HepG2 (cell line): ENCODE data around the gene THADA. TPM values are rescaled to one million over a fixed set of nuclear protein-coding genes. Genes with fewer than 3 reads are reported as not detected.

Source experiments
- ATAC-seq: fragments of 200-7000 bp; cut with Tn5 transposase; 3 replicates; pipeline ENCODE4 v1.9.1; 2020; ENCODE audit warnings: mild to moderate bottlenecking, moderate library complexity
- BruUV-seq: library from RNA; stranded (reverse); fragments of 400-500 nt; replicated peaks from 2 replicates; lab custom pipeline; 2021; lab: Mats Ljungman, UMichigan
- CTCF ChIA-PET: fragments of 300-600 bp; formaldehyde crosslinking; extraction: SDS; loops from one replicate; lab custom pipeline; 2021; ENCODE audit warnings: low total read pairs, inconsistent platforms, low intra/inter-chr PET ratio; lab: Yijun Ruan, JAX
- POLR2A ChIA-PET: fragments of 350-600 bp; sonication (Branson Sonifier 250); formaldehyde crosslinking; loops from one replicate; lab custom pipeline; 2020; ENCODE audit warnings: antibody characterized with exemption, inconsistent platforms; lab: Yijun Ruan, JAX
- DNase-seq: peaks from one replicate; pipeline ENCODE4 v3.0.0-alpha.2; 2015; ENCODE audit warnings: low spot score
- FAIRE-seq: peaks from 3 replicates; lab custom pipeline; 2011; peaks lifted over from hg19 to GRCh38; lab: Jason Lieb, UNC
- H2AFZ ChIP-seq: one replicate; pipeline ENCODE4 v1.6.1; 2011; ENCODE audit warnings: low read length, inconsistent platforms
- H3K27ac ChIP-seq: fragments of 300-600 bp; 3 replicates; pipeline ENCODE4 v1.8.0; 2011; ENCODE audit warnings: mixed run types, mild to moderate bottlenecking, mixed read lengths, low read length, inconsistent platforms; ENCODE audit not compliant: insufficient read depth; ENCODE audit errors: extremely low read length
- H3K27me3 ChIP-seq, 2 experiments: fragments of 200-600 bp in 1 of 2; 2 replicates in 1 of 2; 3 replicates in 1 of 2; pipeline versions ENCODE4 v1.6.0 to v1.8.0; 2011; ENCODE audit warnings: low read length in 2 of 2, mild to moderate bottlenecking in 2 of 2, moderate library complexity in 2 of 2, inconsistent platforms in 1 of 2; ENCODE audit not compliant: insufficient read depth in 2 of 2, control insufficient read depth in 1 of 2
- H3K36me3 ChIP-seq, 2 experiments: fragments of 200-600 bp in 1 of 2; replicated peaks in 1 of 2; 2 replicates in 1 of 2; 3 replicates in 1 of 2; pipeline versions ENCODE4 v1.5.1 to v1.8.0; 2011; ENCODE audit warnings: low read length in 2 of 2, inconsistent platforms in 1 of 2; ENCODE audit not compliant: insufficient read depth in 2 of 2, control insufficient read depth in 1 of 2
- H3K4me1 ChIP-seq: 2 replicates; pipeline ENCODE4 v1.5.1; 2012; ENCODE audit warnings: low read length, inconsistent platforms; ENCODE audit not compliant: insufficient read depth
- H3K4me2 ChIP-seq: 2 replicates; pipeline ENCODE4 v1.6.0; 2011; ENCODE audit warnings: low read depth, low read length, inconsistent platforms
- H3K4me3 ChIP-seq, 3 experiments: fragments of 200-600 bp in 1 of 3; sonication (generic), shearing (Covaris generic) in 1 of 3; replicated peaks in 1 of 3; 2 replicates each; pipeline ENCODE4 v1.5.1; 2011 to 2016; ENCODE audit warnings: low read length in 3 of 3, inconsistent platforms in 2 of 3, low read depth in 2 of 3, mild to moderate bottlenecking in 2 of 3, control low read depth in 1 of 3, mixed read lengths in 1 of 3; ENCODE audit not compliant: insufficient read depth in 1 of 3
- H3K79me2 ChIP-seq: one replicate; pipeline ENCODE4 v1.6.1; 2011; ENCODE audit warnings: low read length, inconsistent platforms; ENCODE audit not compliant: insufficient read depth
- H3K9ac ChIP-seq: 2 replicates; pipeline ENCODE4 v1.6.0; 2011; ENCODE audit warnings: mild to moderate bottlenecking, low read depth, low read length, inconsistent platforms; ENCODE audit not compliant: insufficient read depth
- H3K9me3 ChIP-seq: 2 replicates; pipeline ENCODE4 v1.5.1; 2012; ENCODE audit warnings: mild to moderate bottlenecking, low read length
- H4K20me1 ChIP-seq: 2 replicates; pipeline ENCODE4 v1.6.0; 2011; ENCODE audit warnings: inconsistent platforms, mild to moderate bottlenecking, low read length, moderate library complexity; ENCODE audit not compliant: insufficient read depth
- ZNF407 ChIP-seq: sonication (generic); formaldehyde crosslinking; IDR thresholded peaks from one replicate; pipeline ENCODE4 v1.5.1; 2020; ENCODE audit warnings: mild to moderate bottlenecking, missing genetic modification reagents; ENCODE audit errors: not compliant biosample characterization
- ZNF563 ChIP-seq: sonication (generic); formaldehyde crosslinking; IDR thresholded peaks from 2 replicates; pipeline ENCODE4 v1.8.0; 2022; ENCODE audit warnings: mild to moderate bottlenecking, moderate library complexity, missing genetic modification reagents
- ZNF687 ChIP-seq: sonication (generic); formaldehyde crosslinking; IDR thresholded peaks from 2 replicates; pipeline ENCODE4 v1.5.1; 2020; ENCODE audit warnings: mild to moderate bottlenecking, missing genetic modification reagents, moderate library complexity
- ZNF883 ChIP-seq: sonication (generic); formaldehyde crosslinking; IDR thresholded peaks from 2 replicates; pipeline ENCODE4 v1.5.1; 2020; ENCODE audit warnings: mild to moderate bottlenecking, missing genetic modification reagents; ENCODE audit errors: not compliant biosample characterization
- whole genome bisulfite sequencing: methylation state at CpG from one replicate; pipeline ENCODE4 v1.1.6; 2017; ENCODE audit warnings: low lambda C conversion rate; 5-methylcytosine and 5-hydroxymethylcytosine counted together
- in situ Hi-C: cut with HindIII; loops from 2 replicates; pipeline ENCODE4 v1.10.0; 2017; ENCODE audit warnings: low pct_unique_long_range_greater_than_20kb; ENCODE audit not compliant: extremely low pct_ligation_motif_present
- intact Hi-C: fragments of 100-400 bp; cut with micrococcal nuclease; formaldehyde crosslinking; loops from one replicate; pipeline ENCODE4 v1.10.0; 2022; ENCODE audit not compliant: unreplicated experiment
- polyA plus RNA-seq, 8 experiments: library from polyadenylated mRNA; depleted of rRNA in 3 of 8; stranded (reverse) in 7 of 8; unstranded in 1 of 8; fragments of >200 nt; fragmentation: Illumina TruSeq in 4 of 8; extraction: Trizol in 4 of 8; gene quantifications; 2 replicates each; pipeline versions ENCODE4 v1.2.1 to v1.2.3, GENCODE V29; 2011 to 2016; ENCODE audit warnings: low read depth in 4 of 8, missing spikeins in 1 of 8, mixed read lengths in 1 of 8; ENCODE audit not compliant: insufficient read depth in 1 of 8
- total RNA-seq, 5 experiments: library from RNA; depleted of rRNA; stranded (reverse); fragments of >200 nt; fragmentation: Illumina TruSeq; extraction: Trizol; gene quantifications; 2 replicates each; pipeline ENCODE4 v1.2.3, GENCODE V29; 2016; ENCODE audit warnings: low read depth in 1 of 5
- TF ChIP-seq, protein P1 (sequence below): sonication (generic); formaldehyde crosslinking; IDR thresholded peaks from 2 replicates; pipeline ENCODE4 v1.4.0; 2020; ENCODE audit warnings: missing genetic modification reagents

The THADA gene
- total and polyA plus RNA-seq, 2 of the 13 experiments (the other 11 are each of a cell fraction or from before 2014, with no cell fraction given) = 12.7 to 21.7 TPM

DNA sequence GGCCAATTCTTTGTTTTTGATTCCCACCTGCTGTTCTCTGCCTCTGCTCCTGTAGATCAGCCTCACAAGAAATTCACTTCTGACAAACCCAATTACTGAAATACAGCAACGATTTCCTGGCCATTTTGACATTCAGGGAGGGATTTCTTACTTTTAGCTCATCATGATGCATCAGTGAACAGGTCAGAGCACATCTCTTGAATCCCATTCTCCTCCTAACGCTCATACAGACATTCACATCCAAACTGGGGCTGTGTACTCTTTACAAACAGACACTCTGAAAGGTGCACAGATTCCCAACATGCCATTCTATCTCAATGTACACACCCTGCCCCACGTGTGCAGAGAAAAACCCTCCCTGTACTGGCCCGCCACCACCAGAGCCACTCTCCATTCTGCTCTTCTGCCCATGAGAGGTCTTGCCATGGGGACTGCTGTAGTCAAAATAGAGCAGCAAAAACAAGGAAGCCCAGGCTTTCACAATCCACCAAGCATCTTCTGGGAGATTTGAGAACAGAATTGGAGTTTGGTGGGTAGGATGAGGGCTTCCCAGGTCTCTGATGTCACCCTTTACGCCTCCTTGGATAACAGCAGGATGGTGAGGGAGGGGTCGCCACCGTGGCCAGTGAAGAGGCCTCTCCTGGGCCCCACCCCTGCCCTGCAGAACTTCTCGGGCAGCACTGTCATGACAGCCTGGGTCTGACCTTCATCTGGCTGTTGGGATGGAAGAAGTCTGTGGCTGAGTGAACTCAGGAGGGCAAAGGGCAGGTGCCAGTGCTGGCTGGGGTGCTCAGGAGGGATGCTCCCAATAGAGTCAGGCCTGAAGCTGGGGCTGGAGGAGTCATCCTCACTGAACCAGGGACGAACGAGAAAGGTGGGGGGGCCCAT, 327.5 kb downstream of the THADA start:
- peak; percentile 34 for TF ChIP-seq ZNF883
- TF ChIP-seq ZNF407 (CRISPR knock-in tag) = no peak
- TF ChIP-seq ZNF563 (CRISPR knock-in tag) = no peak
- peak; percentile 22; the same call in 1 of the 2 replicates for TF ChIP-seq ZNF687 (CRISPR knock-in tag)
- TF ChIP-seq, protein P1, sequence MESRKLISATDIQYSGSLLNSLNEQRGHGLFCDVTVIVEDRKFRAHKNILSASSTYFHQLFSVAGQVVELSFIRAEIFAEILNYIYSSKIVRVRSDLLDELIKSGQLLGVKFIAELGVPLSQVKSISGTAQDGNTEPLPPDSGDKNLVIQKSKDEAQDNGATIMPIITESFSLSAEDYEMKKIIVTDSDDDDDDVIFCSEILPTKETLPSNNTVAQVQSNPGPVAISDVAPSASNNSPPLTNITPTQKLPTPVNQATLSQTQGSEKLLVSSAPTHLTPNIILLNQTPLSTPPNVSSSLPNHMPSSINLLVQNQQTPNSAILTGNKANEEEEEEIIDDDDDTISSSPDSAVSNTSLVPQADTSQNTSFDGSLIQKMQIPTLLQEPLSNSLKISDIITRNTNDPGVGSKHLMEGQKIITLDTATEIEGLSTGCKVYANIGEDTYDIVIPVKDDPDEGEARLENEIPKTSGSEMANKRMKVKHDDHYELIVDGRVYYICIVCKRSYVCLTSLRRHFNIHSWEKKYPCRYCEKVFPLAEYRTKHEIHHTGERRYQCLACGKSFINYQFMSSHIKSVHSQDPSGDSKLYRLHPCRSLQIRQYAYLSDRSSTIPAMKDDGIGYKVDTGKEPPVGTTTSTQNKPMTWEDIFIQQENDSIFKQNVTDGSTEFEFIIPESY (CRISPR knock-in tag) = peak; percentile 88
- DNase-seq (no peak), FAIRE-seq (no peak), ATAC-seq (peak; percentile 35)
- intact Hi-C loops (no loop called here), in situ Hi-C loops (no loop called here)
- no peak overlapping the region for H3K27ac ChIP-seq
- no peaks in the 10 kb centered on the region for H3K27me3 ChIP-seq
- H4K20me1 ChIP-seq = no peaks in the 10 kb centered on the region
- H3K4me2 ChIP-seq = no peak overlapping the region
- 82% methylated on average over 10 of the region's 10 CpGs for WGBS
- H3K79me2 ChIP-seq = no peaks in the 10 kb centered on the region
- no peak overlapping the region for H3K9ac ChIP-seq
- H3K36me3 ChIP-seq = no peaks in the 10 kb centered on the region; a peak in 2 of 5 replicates
- CTCF ChIA-PET = no interaction called here
- no peaks in the 10 kb centered on the region for H3K9me3 ChIP-seq
- H3K4me3 ChIP-seq = no peak overlapping the region
- no peak overlapping the region for H2AFZ ChIP-seq
- peaks cover 23% of the 10 kb centered on the region for H3K4me1 ChIP-seq
- POLR2A ChIA-PET = interaction anchor here (0.5 kb wide), 1 partner anchor 96 kb away, joined by 3 read pairs; no protein-coding TSS in a partner anchor
- BruUV-seq = no TSS peak
